GM18526 (cell line): ENCODE data around the gene SLX4IP.

Source experiments
- POLR2A ChIP-seq: IDR thresholded peaks from 3 replicates; pipeline ENCODE4 v1.6.1; 2011; ENCODE audit not compliant: insufficient read length; ENCODE audit errors: extremely low read depth

The SLX4IP gene

GRCh38 chr20:10639737-10640556, 204.8 kb downstream of the SLX4IP start:
- TF ChIP-seq POLR2A, result no peak

DNA sequence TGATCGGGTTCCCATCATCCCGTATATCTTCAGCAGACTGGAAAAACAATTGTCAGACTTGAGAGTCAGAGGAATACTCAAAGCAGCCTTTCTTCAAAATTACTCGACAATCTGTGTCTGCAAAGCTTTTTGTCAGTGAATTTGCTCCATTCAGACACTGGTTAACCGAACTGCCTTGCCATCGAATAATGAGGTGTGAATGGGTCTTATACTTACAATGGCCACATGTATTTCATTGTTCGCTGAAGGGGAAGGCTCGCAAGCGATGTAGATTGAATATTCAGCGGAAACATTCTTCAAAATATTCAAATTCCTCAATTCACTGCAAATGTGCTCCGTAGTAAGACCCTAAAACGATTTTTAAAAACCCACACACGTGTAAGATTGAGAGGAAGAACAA, 205.8 kb downstream of the SLX4IP start:
- no peak for TF ChIP-seq POLR2A

GRCh38 chr20:10641467-10641866, 206.4 kb downstream of the SLX4IP start:
- no peak for TF ChIP-seq POLR2A

DNA sequence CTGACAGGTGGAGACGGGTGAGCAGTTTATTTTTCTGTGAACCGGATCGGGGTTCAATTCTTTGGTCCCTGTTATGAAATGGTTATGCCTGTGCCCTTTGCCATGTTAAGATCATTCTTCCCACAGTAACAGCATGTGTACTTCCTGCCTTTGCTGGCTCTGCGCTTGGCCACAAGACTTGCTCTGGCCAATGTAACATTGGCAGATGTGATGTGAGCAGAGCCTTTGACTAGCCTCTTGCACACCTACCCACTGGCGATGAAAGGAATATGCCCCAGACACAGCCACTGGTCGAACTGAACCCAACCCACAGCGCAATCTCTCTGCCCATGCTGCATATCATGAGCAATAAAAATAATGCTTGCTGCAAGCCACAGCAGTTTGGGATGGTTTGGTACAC, 206.8 kb downstream of the SLX4IP start:
- no peak for TF ChIP-seq POLR2A

DNA sequence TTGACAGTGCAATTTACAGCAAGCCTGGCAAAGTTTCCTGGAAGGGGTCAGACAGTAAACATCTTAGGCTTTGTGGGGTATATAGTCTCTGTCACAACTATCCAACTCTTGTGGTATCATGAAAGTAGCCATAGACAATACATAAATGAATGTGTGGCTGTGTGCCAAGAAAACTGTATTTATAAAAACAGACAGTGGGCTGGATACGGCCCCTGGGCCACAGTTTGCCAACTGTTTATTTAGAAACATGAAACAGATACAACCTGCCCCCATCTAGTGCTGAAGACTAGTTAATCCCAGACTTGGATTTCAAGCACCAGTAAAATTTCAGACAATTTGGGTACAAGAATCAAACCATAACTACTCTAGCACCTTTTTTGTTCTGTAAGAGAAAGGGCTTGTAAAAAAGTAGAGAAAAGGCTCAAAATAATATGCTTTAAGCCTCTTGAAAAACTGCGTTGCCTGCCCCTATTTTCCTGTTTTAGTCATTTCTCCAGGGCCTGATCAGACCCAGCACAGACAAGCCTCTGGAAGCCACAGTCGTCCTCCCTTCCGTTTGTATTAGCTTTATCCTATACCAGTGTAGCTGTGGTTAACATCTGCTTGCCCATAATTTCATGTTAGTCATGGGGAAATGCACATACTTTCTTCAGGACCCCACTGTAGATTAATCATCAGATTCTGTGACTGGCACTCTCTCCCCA, 207.9 kb downstream of the SLX4IP start:
- TF ChIP-seq POLR2A, result no peak

DNA sequence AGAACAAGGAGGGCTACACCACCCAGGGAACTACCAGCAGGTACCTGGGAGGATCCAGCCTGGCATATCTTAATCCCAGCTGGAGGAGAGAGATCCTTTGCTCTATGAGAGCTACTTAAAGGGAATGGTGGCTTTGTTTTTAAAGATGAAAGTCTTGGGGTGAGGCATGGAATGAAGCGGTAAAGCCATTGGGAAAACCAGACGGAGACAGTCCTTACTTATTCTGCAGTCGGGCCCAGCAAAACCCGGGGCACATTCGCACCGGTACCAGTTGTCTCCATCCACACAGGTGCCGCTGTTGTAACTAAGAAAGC, 208.4 kb downstream of the SLX4IP start:
- no peak for TF ChIP-seq POLR2A

GRCh38 chr20:10644458-10645204, 209.5 kb downstream of the SLX4IP start:
- no peak for TF ChIP-seq POLR2A

- TF ChIP-seq POLR2A, result no peak
Measured at GRCh38 chr20:10645205-10645570, 210.1 kb downstream of the SLX4IP start.

- TF ChIP-seq POLR2A, result no peak
Measured at GRCh38 chr20:10646006-10646405, 210.9 kb downstream of the SLX4IP start.

- TF ChIP-seq POLR2A, result no peak
Measured at GRCh38 chr20:10646886-10647420, 211.8 kb downstream of the SLX4IP start.

DNA sequence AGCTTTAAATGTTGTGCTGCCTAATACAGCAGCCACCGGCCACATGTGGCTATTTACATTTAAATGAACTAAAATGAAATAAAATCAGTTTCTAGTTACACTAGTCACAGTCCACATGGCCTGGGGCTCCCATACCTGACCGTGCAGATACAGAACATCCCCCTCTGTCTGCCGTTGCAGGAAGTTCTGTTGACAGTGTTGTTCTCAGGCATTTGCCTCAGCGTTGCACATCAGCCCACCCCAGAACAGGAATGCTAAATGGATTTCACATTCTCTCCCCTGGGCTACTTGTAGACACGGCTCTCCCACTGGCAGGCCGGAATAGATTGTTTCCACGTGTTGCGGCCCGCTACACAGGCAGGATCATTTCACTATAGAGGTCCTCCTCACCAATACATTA, 212.4 kb downstream of the SLX4IP start:
- TF ChIP-seq POLR2A, result no peak

DNA sequence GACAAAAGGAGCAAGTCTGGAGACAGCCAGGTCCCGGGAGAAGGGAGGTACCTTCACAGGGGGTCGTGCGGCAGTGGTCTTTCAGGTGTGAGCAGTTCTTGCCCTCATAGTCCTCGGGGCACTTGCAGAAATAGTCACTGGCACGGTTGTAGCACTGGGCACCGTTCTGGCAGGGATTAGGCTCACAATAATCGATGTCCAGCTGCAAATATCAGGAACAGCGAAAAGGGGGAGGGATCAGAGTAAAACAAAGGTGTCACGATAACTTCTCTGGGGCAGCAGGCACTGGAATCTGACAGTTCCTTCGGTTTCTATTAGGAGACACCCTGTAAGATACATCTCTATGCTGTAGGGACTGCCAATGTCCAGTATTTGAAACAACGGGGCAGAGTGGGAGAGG, 212.8 kb downstream of the SLX4IP start:
- TF ChIP-seq POLR2A, result no peak

GRCh38 chr20:10648651-10649050, 213.5 kb downstream of the SLX4IP start:
- TF ChIP-seq POLR2A, result no peak

DNA sequence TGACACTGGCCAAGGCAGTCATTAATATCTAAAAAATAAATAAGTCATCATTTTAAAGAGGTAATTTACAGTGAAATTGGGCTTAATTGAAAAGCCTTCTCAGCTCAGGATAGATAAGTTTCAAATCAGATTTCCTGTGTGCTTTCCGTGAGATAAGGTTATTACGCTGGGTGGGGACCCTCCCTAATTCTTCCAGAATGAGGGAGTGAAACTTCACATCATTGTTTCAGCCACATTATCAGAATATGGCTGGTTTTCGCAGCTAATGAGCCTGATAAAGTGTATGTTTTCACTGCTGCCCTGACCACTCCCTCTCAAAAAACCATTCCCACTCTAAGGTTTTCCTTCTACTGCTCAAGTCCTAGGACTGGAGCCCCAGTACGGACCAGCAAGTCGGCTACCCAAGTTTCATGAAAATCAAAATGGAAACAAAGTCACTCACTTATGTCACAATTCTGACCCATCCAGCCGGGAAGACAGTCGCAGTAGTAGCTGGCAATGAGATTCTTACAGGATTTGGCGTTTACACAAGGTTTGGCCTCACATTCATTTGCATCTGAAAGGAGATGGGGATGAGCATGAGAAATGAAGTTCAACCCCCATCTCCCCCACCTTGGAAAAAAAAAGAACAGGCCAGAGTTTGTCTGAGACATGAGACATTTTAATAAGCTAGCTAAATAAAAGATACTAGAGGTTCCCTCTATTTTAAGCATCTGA, 214.1 kb downstream of the SLX4IP start:
- TF ChIP-seq POLR2A, result no peak

GRCh38 chr20:10649797-10650160, 214.7 kb downstream of the SLX4IP start:
- no peak for TF ChIP-seq POLR2A
